OCI-M2 (cell line): Measurements from ENCODE around the gene PIK3CG.
"Not testable (repeated sequence)": the region's sequence is repeated elsewhere in the genome, so short reads cannot be mapped to it uniquely, and the experiment has no call there.

ENCODE experiments used
- DNase-seq: peaks from one replicate; lab custom pipeline; 2025; ENCODE audit not compliant: unreplicated experiment; lab: John Stamatoyannopoulos, UW

Gene PIK3CG

DNA sequence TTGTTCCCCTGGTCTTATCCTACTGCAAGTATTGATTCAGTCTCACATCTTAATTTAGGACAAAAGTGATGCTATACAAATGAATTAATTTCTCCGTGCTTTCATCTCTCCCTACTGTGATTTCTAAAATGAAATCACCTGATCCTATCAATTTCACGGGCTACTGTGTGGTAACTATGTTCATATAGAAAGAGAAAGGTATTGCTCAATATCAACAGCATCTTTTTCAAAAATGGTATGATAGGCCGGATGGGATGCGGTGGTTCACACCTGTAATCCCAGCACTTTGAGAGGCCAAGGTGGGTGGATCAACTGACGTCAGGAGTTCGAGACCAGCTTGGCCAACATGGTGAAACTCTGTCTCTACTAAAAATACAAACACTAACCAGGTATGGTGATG, 71.2 kb downstream of the PIK3CG start:
- DNase-seq: no peak

DNA sequence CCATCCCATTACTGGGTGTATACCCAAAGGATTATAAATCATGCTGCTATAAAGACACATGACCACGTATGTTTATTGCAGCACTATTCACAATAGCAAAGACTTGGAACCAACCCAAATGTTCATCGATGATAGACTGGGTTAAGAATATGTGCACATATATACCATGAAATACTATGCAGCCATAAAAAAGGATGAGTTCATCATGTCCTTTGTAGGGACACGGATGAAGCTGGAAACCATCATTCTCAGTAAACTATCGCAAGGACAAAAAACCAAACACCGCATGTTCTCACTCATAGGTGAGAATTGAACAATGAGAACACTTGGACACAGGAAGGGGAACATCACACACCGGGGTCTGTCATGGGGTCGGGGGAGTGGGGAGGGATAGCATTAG, 73.0 kb downstream of the PIK3CG start:
- not testable (repeated sequence) for DNase-seq

- no peak for DNase-seq
Observed at GRCh38 chr7:106938803-106939202, 73.7 kb downstream of the PIK3CG start.

- DNase-seq: no peak
Observed at GRCh38 chr7:106944035-106944665, 79.1 kb downstream of the PIK3CG start.

- DNase-seq: peak; percentile 65
Observed at GRCh38 chr7:106947244-106947728, 82.2 kb downstream of the PIK3CG start.

DNA sequence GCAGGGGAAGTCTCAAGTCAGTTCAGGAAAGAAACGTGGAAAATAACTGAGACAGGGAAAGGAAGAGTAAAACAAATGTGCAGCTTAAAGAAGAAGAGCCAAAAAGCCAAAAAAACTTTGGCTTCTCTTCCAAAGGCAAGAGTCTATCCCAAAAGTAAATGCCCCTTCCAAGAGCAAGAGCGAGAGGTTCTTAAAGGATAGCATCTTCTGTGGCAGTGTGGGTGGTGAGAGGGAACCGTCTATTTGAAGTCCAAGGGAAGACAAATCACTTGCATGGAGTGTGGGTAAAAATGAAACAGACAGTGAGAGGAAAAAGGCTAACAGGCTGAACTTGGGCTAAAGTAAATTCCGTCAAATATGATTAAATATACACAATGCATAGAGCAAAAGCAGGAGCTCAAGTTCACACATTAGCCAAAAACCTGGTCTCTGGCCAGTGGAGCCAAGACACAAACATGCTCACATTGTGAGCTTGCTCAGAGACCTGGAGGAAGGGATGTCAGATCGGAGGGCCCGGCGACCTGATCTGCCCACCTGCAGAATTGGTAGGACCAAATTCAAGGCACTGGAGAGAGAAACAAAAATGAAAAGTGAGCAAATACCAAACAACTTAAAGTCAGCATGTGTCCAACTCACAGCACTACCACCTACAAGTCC, 87.0 kb downstream of the PIK3CG start:
- DNase-seq: no peak

DNA sequence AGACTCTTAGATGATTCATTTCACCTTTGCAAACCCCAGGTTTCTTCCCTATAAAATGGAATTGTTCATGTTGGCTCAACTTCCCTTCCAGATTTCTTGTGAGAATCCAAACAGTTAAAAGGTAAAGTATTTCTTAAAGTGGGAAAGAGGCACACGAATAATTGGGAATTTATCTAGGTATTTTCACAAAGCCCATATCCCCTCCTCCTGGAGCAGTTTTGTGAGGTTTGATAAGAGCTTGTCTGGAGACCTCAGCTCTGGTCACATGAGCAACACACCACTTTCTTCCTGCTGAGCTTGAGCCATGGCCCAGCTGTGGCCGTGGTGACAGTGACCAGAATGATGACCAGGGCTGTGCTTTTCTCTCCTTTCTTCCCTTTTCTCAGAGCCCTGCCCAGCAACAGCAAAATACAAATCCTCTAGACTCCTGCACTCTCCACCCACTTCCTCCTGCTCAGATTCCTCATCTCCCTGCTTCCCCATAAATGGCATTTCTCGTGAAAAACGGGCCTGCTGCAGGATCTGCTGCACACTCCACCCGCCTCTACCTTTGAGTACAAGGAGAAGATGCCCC, 87.7 kb downstream of the PIK3CG start:
- DNase-seq: peak; percentile 32

DNA sequence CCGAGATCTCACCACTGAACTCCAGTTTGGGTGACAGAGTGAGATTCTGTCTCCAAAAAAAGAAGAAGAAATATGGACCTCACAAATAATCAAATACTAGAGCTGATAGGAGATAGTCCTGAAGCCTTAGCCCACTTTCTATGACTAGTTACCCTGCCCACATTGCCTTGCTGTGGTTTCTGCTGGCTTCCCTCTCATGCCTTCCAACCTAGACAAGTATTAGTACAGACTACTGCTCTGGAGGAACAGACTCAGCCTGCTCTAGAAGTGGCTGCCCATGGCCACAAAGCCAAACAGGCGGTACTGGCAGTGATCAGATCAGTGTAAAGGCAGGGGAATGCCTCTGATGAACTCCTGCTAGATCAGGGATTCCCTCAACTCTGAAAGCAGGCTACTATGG, 89.8 kb downstream of the PIK3CG start:
- no peak for DNase-seq

GRCh38 chr7:106955857-106956256, 90.8 kb downstream of the PIK3CG start:
- DNase-seq: not testable (repeated sequence)
